Gastrocnemius medialis (tissue), 4 donors: ENCODE results near the gene DDX41.

Experiments
- POLR2A ChIP-seq, 2 donors: fragments of 450-650 bp; IDR thresholded peaks; one replicate each; pipeline ENCODE4 v1.6.1; 2017; ENCODE audit warnings: antibody characterized with exemption in 2 of 2, mild to moderate bottlenecking in 2 of 2, moderate library complexity in 2 of 2
- TF ChIP-seq, protein P1 (sequence below), 5 experiments: fragments of 450-650 bp in 3 of 5; fragments of 200-600 bp in 2 of 5; sonication (generic) in 2 of 5; IDR thresholded peaks in 4 of 5; conservative IDR thresholded peaks in 1 of 5; 1 replicate in 4 of 5; 2 replicates in 1 of 5; pipeline ENCODE4 v1.5.1; 2016 to 2019; ENCODE audit warnings: antibody characterized with exemption in 5 of 5, mild to moderate bottlenecking in 3 of 5, moderate library complexity in 3 of 5

DNA sequence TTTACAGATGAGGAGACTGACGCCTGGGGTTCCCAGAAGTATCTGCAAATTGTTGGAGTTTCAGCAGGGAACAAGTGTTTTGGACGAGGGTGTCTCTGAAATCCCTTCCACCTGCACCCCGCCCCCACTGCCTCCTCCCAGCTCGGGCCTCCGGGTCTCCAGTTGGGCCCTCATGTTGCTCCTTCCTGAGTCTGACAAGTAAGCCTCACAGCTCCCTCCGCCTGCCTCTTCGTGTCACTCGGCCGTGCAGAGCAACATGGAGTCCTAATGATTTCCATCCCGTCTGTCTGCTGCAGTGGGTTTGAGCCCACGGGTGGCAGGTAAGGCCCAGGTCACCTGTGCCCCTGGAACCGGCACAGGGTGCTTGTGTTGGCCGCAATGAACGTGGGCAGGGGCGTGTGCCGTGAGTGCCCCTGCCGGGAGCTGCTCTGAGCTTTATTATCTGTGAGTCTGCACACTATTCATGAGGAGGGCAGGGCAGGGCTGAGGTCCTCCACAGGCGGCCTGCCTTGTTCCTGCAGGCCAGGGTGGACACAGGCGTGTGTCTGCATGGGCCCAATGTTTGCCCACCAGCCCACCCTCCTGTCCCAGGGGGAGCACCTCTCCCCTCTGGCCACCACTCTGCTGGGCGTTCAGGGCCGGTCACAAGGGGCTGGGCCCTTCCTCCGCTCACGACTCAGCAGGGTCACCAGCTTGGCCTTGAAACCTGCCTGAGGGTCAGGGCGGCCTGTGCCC, 13.2 kb downstream of the DDX41 start:
- TF ChIP-seq, protein P1, sequence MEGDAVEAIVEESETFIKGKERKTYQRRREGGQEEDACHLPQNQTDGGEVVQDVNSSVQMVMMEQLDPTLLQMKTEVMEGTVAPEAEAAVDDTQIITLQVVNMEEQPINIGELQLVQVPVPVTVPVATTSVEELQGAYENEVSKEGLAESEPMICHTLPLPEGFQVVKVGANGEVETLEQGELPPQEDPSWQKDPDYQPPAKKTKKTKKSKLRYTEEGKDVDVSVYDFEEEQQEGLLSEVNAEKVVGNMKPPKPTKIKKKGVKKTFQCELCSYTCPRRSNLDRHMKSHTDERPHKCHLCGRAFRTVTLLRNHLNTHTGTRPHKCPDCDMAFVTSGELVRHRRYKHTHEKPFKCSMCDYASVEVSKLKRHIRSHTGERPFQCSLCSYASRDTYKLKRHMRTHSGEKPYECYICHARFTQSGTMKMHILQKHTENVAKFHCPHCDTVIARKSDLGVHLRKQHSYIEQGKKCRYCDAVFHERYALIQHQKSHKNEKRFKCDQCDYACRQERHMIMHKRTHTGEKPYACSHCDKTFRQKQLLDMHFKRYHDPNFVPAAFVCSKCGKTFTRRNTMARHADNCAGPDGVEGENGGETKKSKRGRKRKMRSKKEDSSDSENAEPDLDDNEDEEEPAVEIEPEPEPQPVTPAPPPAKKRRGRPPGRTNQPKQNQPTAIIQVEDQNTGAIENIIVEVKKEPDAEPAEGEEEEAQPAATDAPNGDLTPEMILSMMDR (IDR thresholded peaks at IDR 0.05 in 4 of 5, conservative IDR thresholded peaks at IDR 0.05 in 1 of 5): no peak
- no peak for TF ChIP-seq POLR2A (IDR thresholded peaks at IDR 0.05)
